Spleen (tissue), 7 donors: Measurements from ENCODE around the gene PPTC7.

Experiments
- CTCF ChIP-seq, 11 experiments: fragments of 200-600 bp in 7 of 11; fragments of 450-650 bp in 4 of 11; sonication (generic) in 4 of 11; IDR thresholded peaks in 8 of 11; conservative IDR thresholded peaks in 3 of 11; 1 replicate in 7 of 11; 2 replicates in 4 of 11; pipeline versions ENCODE4 v1.4.0 to v1.8.0; 2016 to 2021; ENCODE audit warnings: antibody characterized with exemption in 11 of 11, inconsistent platforms in 4 of 11, mild to moderate bottlenecking in 1 of 11
- POLR2A ChIP-seq, 3 donors: fragments of 450-650 bp; IDR thresholded peaks; one replicate each; pipeline ENCODE4 v1.5.1; 2017; ENCODE audit warnings: antibody characterized with exemption in 3 of 3, mild to moderate bottlenecking in 1 of 3
- POLR2AphosphoS5 ChIP-seq, 3 donors: sonication (generic); formaldehyde crosslinking; IDR thresholded peaks; one replicate each; pipeline ENCODE4 v1.5.1; 2017; ENCODE audit warnings: antibody characterized with exemption in 3 of 3
- donor health status: DM: no; HTN: no; CAD: no; lungs with moderate emphysema.
- donor health status: DM: no; HTN: no; CAD: no.
- donor health status: DM: no; HTN: no; CAD: no.

- TF ChIP-seq POLR2A (IDR thresholded peaks at IDR 0.05) (no peak), CTCF (IDR thresholded peaks at IDR 0.05 in 8 of 11, conservative IDR thresholded peaks at IDR 0.05 in 3 of 11) (no peak), POLR2AphosphoS5 (IDR thresholded peaks at IDR 0.05) (no peak)
Measured at GRCh38 chr12:110561471-110562201, 21.5 kb downstream of the PPTC7 start.
